ENCODE measurements around the gene ZNF280B.
"Not testable (repeated sequence)": the region's sequence is repeated elsewhere in the genome, so short reads cannot be mapped to it uniquely, and the experiment has no call there.

The ZNF280B gene

DNA sequence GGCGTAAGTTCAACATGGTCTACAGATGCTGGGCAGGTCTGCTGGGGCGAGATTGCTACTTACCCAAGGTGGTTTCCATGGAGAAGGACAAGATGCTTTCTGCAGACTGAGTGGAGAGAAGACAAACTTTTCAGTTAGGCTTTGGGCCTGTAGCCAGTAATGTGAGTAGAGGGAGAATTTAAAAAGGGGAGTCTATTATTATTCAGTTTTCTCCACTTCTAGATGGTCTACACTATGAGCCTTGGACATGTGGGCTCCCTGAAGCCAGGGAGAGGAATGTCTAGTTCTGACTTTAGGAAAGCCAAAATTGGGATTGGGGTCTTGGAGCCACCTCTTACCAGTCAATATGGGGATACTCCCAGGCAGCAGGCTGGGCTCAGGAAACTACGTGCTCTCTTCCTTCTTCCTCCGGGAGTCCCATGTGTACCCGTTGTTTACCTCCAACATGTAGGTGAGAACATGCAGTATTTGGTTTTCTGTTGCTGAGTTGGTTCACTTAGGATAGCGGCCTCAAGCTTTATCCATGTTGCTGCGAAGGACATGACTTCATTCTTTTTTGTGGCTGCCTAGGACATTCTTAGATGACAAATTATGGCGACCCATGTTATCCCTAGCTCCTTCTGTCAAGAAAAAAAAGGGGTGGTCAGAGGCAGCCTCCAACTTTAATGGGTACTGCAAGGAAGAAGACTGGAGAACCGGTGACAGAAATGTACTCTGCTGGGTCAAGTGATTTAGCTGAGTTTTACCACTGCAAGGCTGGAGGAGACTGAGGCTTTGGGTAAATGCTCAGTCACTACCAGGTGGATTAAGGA lies 26.3 kb upstream of the ZNF280B start:
- no peak for DNase-seq

DNA sequence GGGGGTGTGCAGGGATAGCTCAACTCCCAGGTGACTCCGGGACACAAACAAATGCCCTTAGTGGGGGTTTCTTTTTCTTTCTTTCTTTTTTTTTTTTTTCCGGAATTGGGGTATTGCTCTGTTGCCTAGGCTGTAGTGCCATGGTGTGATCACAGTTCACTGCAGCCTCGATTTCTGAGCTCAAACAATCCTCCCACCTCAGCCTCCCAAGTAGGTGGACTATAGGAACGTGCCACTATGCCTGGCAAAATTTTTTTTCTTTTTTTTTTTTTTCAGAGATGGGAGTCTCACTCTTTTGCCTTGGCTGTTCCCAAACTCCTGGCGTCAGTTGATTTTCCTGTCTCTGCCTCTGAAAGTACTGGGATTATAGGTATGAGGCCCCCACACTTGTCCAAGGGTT lies 25.3 kb upstream of the ZNF280B start:
- DNase-seq = no peak

DNA sequence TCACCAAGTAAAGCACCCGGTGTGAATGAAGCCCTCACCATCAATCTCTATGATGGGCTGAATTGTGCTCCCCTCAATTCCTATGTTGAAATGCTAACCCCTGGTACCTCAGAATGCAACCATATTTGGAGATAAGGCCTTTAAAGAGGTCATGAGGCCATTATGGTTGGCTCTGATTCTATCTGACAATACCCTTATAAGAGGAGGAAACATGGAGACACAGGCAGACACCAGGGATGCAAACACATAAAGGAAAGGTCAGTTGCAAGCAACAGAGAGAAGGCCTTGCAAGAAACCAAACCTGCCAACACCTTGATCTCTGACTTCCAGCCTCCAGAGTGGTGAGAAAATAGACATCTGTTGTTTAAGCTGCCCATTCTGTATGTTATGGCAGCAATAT lies 24.9 kb upstream of the ZNF280B start:
- no peak for DNase-seq

DNA sequence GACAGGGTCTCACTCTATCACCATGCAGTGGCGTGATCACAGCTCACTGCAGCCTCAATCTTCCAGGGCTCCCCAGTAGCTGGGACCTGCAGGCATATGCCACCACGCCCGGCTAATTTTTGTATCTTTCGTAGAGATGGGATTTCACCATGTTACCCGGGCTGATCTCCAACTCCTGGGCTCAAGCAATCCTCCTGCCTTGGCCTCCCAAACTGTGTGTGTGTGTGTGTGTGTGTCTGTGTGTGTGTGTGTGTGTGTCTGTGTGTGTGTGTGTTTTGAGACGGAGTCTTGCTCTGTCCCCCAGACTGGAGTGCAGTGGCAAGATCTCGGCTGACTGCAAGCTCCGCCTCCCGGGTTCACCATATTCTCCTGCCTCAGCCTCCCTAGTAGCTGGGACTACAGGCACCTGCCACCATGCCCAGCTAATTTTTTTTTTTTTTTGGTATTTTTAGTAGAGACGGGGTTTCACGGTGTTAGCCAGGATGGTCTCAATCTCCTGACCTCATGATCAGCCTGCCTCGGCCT lies 24.1 kb upstream of the ZNF280B start:
- not testable (repeated sequence) for DNase-seq

DNA sequence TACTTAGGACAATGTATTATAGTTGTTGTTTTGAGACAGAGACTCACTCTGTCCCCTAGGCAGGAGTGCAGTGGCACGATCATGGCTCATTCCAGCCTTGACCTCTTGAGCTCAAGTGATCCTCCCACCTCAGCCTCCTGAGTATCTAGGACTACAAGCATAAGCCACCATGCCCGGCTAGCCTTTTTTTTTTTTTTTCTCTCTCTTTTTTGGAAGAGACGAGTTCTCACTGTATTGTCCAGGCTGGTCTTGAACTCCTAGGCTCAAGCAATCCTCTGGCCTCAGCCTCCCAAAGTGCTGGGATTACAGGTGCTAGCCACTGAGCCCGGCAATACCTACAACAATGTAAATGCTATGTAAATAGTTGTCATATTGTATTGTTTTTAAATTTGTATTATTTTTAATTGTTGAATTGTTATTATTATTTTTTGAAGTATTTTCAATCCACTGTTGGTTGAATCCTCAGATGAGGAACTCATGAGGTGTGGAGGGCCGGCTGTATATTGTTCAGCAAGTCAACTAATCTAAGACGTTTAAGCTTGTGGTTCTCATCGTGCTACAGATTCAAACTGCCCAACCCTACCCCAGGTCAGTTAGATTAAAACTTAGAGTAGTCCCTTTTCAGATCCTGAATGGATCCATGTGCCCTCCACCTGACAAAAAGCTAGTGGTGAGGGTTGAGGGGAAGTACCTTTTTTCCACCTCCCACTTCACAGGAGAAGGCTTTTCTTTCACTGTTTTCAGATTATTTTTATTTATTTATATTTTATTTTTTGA lies 23.4 kb upstream of the ZNF280B start:
- DNase-seq = no peak

DNA sequence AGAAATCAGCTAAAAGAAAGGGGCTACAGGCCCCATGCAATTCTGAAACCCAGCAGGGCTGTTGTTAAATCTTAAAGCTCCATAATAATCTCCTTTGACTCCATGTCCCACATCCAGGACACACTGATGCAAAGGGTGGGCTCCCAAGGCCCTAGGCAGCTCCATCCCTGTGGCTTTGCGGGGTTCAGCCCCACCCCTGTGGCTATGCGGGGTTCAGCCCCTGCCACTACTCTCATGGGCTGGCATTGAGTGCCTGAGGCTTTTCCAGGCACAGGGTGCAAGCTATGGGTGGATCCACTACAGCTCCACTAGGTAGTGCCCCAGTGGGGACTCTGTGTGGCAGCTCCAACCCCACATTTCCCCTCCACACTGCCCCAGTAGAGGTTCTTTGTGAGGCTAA lies 20.2 kb upstream of the ZNF280B start:
- DNase-seq = no peak

DNA sequence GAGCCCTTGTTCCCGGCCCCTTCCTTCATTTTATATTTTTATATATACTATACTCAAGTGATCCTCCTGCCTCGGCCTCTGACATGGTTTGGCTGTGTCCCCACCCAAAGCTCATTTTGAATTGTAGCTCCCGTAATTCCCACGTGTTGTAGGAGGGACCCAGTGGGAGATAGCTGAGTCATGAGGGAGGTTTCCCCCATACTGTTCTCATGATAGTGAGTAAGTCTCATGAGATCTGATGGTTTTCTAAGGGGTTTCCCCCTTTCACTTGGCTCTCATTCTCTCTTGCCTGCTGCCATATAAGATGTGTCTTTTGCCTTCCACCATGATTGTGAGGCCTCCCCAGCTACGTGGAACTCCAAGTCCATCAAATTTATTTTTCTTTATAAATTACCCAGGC lies 18.8 kb upstream of the ZNF280B start:
- DNase-seq = no peak

DNA sequence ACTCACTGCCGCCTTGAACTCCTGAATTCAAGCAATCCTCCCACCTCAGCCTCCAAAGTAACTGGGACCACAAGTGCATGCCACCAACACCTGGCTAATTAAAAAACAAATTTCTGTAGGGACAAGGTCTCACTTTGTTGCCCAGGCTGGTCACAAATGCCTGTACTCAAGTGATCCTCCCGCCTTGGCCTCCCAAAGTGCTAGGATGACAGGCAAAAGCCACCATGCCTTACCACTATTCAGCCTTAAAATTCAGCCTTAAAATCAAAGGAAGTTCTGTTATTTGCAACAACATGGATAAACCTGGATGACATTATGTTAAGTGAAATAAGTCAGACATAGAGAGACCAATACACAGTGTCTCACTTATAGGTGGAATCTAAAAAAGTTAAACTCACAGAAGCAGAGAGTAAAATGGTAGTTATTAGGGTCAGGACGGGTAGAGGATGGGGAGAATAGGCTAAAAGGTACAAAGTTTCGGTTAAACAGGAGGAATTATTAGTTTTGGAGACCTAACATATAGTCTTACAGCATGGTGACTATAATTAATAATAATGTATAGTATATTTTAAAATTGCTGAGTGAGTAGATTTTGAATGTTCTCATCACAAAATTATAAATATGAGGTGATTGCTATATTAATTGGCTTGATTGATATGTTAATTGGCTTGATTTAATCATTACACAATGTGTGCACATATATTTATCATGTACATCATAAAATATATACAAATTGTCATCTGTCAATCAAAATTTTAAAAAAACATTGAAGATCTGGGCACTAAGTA lies 17.8 kb upstream of the ZNF280B start:
- no peak for DNase-seq

DNA sequence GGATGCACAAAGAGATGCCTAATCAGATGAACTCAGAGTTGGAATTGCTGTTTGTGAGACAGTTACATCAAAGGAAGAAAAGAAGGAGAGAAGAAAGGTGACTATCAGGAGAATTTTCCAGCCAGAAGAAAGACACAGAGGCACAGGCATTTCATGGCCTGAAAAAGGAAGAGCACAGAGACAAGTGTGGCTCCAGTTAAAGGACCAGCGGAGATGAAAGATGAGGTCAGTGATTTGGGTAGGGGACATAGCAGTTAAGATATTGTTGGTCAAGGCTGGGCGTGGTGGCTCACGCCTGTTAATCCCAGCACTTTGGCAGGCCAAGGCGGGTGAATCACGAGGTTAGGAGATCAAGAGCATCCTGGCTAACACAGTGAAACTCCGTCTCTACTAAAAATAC lies 15.0 kb upstream of the ZNF280B start:
- no peak for DNase-seq

DNA sequence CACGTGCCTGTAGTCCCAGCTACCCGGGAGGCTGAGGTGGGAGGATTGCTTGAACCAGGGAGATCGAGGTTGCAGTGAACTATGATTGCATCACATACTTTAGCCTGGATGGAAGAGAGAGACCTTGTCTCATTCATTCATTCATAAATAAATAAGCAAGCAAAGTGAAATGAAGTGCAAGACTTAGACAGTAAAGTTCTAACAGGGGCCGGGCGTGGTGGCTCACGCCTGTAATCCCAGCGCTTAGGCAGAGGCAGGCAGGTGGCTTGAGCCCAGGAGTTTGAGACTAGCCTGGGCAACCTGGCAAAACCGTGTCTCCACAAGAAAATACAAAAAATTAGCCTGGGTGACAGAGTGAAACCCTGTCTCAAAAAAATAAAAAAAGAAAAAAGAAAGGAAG lies 13.1 kb upstream of the ZNF280B start:
- DNase-seq = no peak

DNA sequence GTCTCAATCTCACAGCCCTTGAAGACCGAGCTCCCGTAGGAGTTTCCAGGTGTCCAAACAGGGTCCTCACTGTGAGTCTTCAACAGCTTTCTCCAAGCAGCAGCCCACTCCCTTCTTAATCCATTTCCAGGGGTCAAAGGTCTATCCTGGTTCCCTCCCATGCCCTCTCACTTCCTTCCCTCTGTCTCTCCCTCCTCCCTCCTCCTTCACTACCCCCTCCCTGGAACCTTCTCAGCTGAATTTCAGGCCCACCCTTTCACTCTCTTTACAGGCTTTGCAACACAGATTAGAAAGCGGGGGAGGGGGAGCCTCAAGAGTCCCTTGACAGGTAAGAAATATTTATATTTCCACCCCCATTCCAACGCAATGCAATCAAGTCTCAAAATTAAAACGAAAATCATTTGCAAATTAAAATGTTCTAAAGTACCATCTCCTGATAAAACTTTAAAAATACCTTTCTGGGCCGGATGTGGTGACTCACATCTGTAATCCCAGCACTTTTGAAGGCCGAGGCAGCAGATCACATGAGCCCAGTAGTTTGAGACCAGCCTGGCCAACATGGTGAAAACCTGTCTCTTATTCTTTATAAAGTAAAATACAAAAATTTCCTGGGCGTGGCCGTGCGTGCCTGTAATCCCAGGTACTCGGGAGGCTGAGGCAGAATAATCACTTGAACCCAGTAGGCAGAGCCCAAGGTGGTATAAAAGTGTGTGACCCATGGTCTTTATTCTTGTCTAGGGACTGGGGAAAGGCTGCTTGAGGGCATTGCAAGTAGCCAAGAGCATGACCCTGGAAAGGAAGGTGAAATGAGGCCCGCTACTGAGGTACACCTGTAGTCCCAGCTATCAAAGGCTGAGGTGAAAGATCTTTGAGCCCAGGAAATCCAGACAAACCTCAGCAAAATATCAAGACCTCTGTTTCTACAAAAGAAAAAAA lies 12.4 kb upstream of the ZNF280B start:
- DNase-seq = no peak

DNA sequence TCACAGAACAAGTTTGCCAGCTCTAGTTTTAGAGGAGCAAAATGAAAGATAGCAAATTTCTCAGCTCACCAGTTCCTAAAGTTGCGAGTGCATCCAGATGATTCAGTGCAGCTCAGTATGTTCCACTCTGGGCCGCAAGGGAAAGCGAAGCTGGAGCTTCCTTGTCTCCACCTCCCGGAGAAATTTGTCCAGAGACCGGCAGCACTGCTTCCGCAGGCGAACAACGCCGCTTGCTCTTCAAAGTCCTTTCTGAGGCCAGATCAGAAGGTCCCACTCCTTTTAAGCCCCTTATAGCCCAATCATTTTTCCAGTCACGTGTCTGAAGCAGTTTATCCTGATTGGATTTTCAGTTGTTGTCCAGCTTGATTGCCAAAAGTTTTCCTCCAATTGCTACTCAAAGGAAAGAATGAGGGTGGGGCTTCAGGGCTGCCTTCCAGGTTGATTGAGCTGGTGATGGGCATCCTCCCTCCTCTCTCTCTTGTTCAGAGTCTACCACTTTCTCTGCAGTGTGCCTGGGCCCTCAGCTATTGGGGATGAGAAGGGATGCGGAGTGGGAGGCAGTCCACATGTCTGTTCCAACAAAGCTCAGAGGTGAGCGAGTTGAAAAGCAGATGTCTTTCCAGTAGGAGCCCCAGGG lies 11.6 kb upstream of the ZNF280B start, which contains the start of gene ZNF280A:
Gene ZNF280A (minus strand): TSS at position 251 of the 637 bp plus-strand sequence. CDS start 4,640 bp downstream, outside the sequence.
- DNase-seq = no peak

DNA sequence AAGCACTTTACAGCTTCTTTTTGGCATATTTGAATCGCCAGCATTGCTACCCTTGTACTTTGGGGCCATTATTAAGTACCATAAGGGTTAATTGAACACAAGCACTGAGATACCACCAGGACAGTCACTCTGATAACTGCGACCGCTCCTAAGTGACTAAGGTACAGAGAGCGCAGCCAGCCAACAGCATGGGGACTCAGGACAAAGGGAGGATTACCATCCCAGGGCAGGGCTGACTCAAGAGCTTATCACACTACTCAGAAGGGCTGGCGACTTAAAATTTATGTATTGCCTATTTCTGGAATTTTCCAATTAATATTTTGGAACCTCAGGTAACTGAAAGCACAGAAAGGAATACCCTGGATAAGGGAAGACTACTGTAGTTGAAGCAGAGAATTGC lies 11.0 kb upstream of the ZNF280B start:
- DNase-seq = no peak

DNA sequence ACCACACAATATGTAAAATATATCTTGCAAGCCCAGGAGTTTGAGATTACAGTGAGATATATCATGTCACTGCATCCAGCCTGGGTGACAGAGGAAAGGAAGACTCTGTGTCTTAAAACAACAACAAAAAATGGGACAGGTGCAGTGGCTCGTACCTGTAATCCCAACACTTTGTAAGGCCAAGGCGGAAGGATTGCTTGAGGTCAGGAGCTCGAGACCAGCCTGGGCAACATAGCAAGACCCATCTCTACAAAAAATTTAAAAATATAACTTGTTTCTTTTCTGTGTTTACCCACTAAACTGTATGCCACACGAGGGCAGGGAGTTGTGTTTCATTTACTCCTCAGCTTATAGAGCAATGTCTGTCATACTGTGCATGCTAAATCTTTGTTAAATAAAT lies 8.4 kb upstream of the ZNF280B start:
- DNase-seq = no peak

DNA sequence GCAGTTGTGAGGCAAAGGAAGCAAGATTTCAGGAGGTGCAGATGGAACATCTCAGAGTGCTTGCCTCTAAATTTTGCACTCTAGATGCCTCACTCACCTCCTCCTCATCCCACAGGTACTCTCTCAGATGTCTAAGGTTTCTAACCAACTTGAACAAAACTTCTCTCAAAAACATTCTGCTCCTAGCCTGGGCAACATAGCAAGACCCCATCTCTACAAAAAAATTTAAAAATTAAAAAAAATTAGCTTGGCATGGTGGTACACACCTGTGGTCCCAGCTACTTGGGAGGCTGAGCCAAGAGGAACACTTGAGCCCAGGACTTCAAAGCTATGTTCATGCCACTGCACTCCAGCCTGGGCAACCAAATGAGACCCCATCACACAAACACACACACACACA lies 7.3 kb upstream of the ZNF280B start:
- DNase-seq = no peak

DNA sequence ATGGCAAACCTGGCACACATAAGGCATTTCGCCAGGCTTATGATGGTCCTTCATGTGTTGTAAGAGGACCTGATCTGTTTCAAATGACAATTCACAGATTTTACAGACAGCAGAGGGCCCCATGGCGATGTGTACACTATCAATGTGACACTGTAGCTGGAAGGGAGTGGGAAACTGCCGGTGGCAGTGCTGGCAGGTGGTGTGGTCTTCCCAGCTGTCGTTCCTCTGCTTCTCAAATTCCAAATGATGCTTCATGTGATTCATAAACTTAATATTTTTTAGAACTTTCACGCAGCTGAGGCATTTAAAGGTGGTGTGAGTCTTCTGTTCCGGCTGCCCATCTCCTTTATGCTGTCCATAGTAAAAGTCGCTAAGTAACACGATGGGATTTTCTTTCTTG lies 5.9 kb upstream of the ZNF280B start:
- DNase-seq = not testable (repeated sequence)

DNA sequence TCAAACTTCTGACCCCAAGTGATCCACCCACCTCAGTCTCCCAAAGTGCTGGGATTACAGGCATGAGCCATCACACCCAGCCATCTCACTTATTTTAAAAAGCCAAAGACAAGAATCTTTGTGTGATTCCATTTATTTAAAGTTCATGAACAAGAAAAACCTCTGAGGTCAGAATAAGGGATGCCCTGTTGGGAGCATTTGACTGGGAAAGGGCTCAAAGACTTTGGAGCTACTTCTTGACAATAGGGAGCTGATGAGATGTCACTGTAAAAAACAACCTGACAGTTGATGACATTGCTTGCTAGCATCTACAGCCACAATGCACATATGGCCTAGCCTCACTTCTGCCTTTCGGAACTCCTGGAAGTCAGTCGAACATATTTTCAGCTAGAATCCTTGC lies 5.1 kb upstream of the ZNF280B start:
- DNase-seq = no peak

DNA sequence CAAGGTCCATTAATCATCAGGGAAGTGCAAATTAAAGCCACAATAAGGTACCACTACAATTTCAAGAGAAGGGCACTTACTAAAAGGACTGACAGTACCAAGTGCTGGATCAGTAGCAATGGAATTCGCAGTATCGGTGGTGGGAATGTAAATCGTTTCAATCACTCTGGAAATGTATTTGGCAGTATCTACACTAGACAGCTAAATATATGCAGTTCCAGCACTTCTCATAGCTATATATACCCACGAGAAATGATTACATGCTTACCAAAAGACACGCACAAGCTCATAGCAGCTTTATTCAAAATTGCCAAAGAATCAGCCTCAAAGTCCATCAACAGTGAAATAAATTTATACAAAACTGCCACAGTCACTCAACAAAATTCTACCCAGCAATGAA lies 4.4 kb upstream of the ZNF280B start:
- DNase-seq = no peak

DNA sequence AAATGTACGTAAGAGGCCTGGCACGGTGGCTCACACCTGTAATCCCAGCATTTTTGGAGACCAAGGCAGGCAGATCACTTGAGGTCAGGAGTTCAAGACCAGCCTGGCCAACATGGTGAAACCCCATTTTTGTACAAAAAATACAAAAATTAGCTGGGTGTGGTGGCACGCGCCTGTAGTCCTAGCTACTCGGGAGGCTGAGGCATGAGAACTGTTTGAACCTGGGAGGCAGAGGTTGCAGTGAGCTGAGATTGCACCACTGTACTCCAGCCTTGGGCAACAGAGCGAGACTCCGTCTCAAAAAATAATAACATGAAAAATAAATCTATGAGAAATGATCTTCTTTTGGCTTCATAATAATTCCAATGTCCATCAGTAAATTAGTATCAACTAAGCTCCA lies 2.3 kb upstream of the ZNF280B start:
- not testable (repeated sequence) for DNase-seq

DNA sequence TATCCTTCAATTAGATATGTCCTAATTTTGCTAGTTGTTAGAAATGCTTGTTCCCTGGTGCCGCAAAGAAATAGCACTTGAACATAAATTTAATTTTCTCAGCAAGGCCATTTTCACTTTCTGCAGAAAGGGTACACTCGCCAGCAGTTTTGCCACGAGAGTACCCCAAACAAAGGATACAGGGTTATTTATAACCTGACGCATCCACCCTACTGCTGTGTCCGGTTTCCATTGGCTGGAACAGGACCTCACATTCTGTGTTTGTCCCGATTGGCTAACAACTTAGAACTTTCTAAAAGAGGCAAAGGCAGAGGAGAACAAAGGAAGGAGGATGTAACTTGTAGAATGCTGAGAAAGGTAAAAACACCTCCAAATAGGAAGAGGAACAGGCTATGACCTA lies 1.4 kb upstream of the ZNF280B start:
- not testable (repeated sequence) for DNase-seq

DNA sequence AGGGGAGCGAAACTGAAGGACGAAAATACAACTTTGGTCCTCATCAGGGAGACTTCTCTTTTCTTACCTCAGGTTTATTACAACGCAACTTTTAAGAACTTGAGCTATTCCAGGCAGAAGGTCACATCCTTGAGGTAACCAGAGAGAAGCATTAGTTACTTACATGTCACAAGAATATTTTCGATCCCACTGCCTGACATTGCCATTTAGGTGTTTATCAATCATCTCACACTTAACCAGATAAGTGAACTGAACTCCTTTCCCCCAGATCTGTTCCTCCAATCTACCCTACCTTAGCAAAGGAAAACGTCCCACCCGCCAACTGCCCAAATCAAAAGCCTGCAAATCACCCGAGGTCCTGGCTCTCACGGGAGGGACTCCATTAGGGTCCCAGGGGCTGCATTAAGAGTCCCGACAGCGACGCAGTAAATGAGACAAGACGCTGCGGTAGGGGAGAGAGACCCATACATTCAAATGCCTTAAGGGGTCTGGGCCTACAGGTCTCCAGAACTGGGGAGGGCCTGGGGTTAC lies 734 bp downstream of the ZNF280B start:
- no peak for DNase-seq
